ENCODE data around the gene PYM1. TPM values are rescaled to one million over a fixed set of nuclear protein-coding genes. Genes with fewer than 3 reads are reported as not detected.
"Not testable (repeated sequence)": the region's sequence is repeated elsewhere in the genome, so short reads cannot be mapped to it uniquely, and the experiment has no call there.

Gene PYM1
- total RNA-seq, 1 experiment from 2014 or later, result 42.6 TPM

GRCh38 chr12:55929306-55929791, 1.7 kb upstream of the PYM1 start:
- no peaks in the 10 kb centered on the region for H3K9me3 ChIP-seq
- peaks cover 3% of the 10 kb centered on the region for H3K36me3 ChIP-seq
- no peak overlapping the region for H3K4me3 ChIP-seq
- DNase-seq, result no peak
- no peaks in the 10 kb centered on the region for H3K27me3 ChIP-seq

- peak; percentile 95 for DNase-seq
- Histone ChIP-seq H3K36me3 (peaks cover 8% of the 10 kb centered on the region), H3K4me3 (peak overlapping the region; percentile 97), H3K9me3 (no peaks in the 10 kb centered on the region), H3K27me3 (no peaks in the 10 kb centered on the region)
Measured at GRCh38 chr12:55926738-55927587, 731 bp downstream of the PYM1 start.

GRCh38 chr12:55925870-55926737, 1.6 kb downstream of the PYM1 start:
- H3K4me3 ChIP-seq, result peak overlapping the region; percentile 97
- no peaks in the 10 kb centered on the region for H3K9me3 ChIP-seq
- no peaks in the 10 kb centered on the region for H3K27me3 ChIP-seq
- peaks cover 8% of the 10 kb centered on the region for H3K36me3 ChIP-seq
- no peak for DNase-seq

GRCh38 chr12:55925371-55925770, 2.3 kb downstream of the PYM1 start:
- DNase-seq, result no peak
- Histone ChIP-seq H3K9me3 (no peaks in the 10 kb centered on the region), H3K36me3 (peaks cover 8% of the 10 kb centered on the region), H3K4me3 (peak overlapping the region; percentile 97), H3K27me3 (no peaks in the 10 kb centered on the region)

- not testable (repeated sequence) for H3K9me3 ChIP-seq, H3K27me3 ChIP-seq, H3K36me3 ChIP-seq, H3K4me3 ChIP-seq
- DNase-seq, result peak; percentile 14
Measured at GRCh38 chr12:55923648-55924047, 4.0 kb downstream of the PYM1 start.

- no peaks in the 10 kb centered on the region for H3K9me3 ChIP-seq
- H3K36me3 ChIP-seq, result peaks cover 8% of the 10 kb centered on the region
- no peak overlapping the region for H3K4me3 ChIP-seq
- peak; percentile 9 for DNase-seq
- no peaks in the 10 kb centered on the region for H3K27me3 ChIP-seq
Measured at GRCh38 chr12:55922126-55922525, 5.6 kb downstream of the PYM1 start.

- not testable (repeated sequence) for H3K27me3 ChIP-seq, H3K9me3 ChIP-seq, H3K4me3 ChIP-seq
- peak; percentile 58 for DNase-seq
- peaks cover 17% of the 10 kb centered on the region for H3K36me3 ChIP-seq
Measured at GRCh38 chr12:55919032-55919431, 8.7 kb downstream of the PYM1 start.

- H3K9me3 ChIP-seq, result no peaks in the 10 kb centered on the region
- no peak for DNase-seq
- no peak overlapping the region for H3K4me3 ChIP-seq
- H3K27me3 ChIP-seq, result no peaks in the 10 kb centered on the region
- peaks cover 25% of the 10 kb centered on the region for H3K36me3 ChIP-seq
Measured at GRCh38 chr12:55915482-55915859, 12.2 kb downstream of the PYM1 start.

- Histone ChIP-seq H3K4me3 (no peak overlapping the region), H3K36me3 (peaks cover 25% of the 10 kb centered on the region), H3K27me3 (no peaks in the 10 kb centered on the region), H3K9me3 (no peaks in the 10 kb centered on the region)
- no peak for DNase-seq
Measured at GRCh38 chr12:55912908-55913307, 14.8 kb downstream of the PYM1 start.

GRCh38 chr12:55909513-55909884, 18.2 kb downstream of the PYM1 start:
- Histone ChIP-seq H3K36me3 (peaks cover 16% of the 10 kb centered on the region), H3K27me3 (no peaks in the 10 kb centered on the region), H3K9me3 (no peaks in the 10 kb centered on the region), H3K4me3 (no peak overlapping the region)
- no peak for DNase-seq

- DNase-seq, result no peak
Measured at GRCh38 chr12:55908726-55909512, 18.8 kb downstream of the PYM1 start.

GRCh38 chr12:55906056-55906455, 21.6 kb downstream of the PYM1 start:
- no peak overlapping the region for H3K4me3 ChIP-seq
- H3K27me3 ChIP-seq, result no peaks in the 10 kb centered on the region
- no peaks in the 10 kb centered on the region for H3K9me3 ChIP-seq
- DNase-seq, result no peak
- peaks cover 8% of the 10 kb centered on the region; the same call in 1 of the 2 replicates for H3K36me3 ChIP-seq

More at GRCh38 chr12:55908726-55909512, 18.8 kb downstream of the PYM1 start:
- H3K36me3 ChIP-seq, result peaks cover 13% of the 10 kb centered on the region
- H3K27me3 ChIP-seq, result no peaks in the 10 kb centered on the region
- H3K9me3 ChIP-seq, result no peaks in the 10 kb centered on the region
- no peak overlapping the region for H3K4me3 ChIP-seq

- no peaks in the 10 kb centered on the region for H3K27me3 ChIP-seq
- no peaks in the 10 kb centered on the region for H3K9me3 ChIP-seq
- no peak overlapping the region for H3K4me3 ChIP-seq
- DNase-seq, result no peak
- H3K36me3 ChIP-seq, result 0 out of 2 replicates have a peak, but pooled peaks cover 5% of the 10 kb centered on the region
Measured at GRCh38 chr12:55901881-55902490, 25.7 kb downstream of the PYM1 start.

GRCh38 chr12:55899082-55899481, 28.6 kb downstream of the PYM1 start:
- Histone ChIP-seq H3K4me3 (no peak overlapping the region), H3K36me3 (0 out of 2 replicates have a peak, but pooled peaks cover 5% of the 10 kb centered on the region), H3K27me3 (no peaks in the 10 kb centered on the region), H3K9me3 (no peaks in the 10 kb centered on the region)
- DNase-seq, result no peak

- Histone ChIP-seq H3K9me3 (no peaks in the 10 kb centered on the region), H3K36me3 (no peaks in the 10 kb centered on the region), H3K4me3 (no peak overlapping the region), H3K27me3 (no peaks in the 10 kb centered on the region)
- DNase-seq, result no peak
Measured at GRCh38 chr12:55893723-55894122, 34.0 kb downstream of the PYM1 start.

- Histone ChIP-seq H3K4me3 (no peak overlapping the region), H3K27me3 (no peaks in the 10 kb centered on the region), H3K9me3 (no peaks in the 10 kb centered on the region), H3K36me3 (no peaks in the 10 kb centered on the region)
- DNase-seq, result no peak
Measured at GRCh38 chr12:55891310-55891709, 36.4 kb downstream of the PYM1 start.

Data from MG63 (cell line).